Measurements from ENCODE around the gene LSAMP. TPM values are rescaled to one million over a fixed set of nuclear protein-coding genes. Genes with fewer than 3 reads are reported as not detected.

The LSAMP gene
- total RNA-seq, 1 experiment from 2014 or later = 10.1 TPM

DNA sequence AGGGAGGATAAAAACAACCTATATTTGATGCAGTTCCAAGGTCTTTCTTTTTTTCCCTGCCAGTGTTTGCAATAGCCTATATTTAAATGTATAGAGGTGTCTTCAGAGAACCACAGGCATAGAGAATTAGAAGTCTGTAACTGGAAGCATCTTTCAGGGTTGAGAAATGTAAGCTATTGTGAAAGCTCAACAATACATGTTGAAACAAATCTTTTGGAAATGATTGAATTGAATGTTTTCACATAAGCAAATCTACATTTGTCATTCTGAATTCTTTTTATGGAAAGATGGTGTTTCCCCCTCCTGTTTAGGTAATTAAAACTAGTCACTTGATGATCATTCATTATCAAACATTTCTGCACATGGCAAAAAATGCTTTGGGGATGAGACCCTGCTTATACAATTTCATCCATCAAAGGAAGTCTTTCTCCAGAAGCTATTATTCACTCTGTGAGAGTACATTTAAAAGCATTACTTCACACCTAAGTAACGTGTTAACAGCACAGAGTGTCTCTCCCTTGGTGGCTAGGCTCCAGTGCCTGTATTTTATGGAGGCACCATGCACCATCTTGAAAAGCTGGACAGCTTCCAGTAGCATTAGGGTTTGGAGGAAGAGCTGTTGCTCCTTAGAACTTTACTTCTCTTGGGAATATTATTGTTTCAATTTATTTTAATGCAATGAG, 406.2 kb downstream of the LSAMP start:
- CTCF ChIA-PET = no interaction called here
- no peaks in the 10 kb centered on the region for H3K36me3 ChIP-seq (ENCODE audit: insufficient read depth, low read length, poor library complexity, severe bottlenecking)
- H3K4me3 ChIP-seq (ENCODE audit: low read depth, low read length, poor library complexity, severe bottlenecking) = no peak overlapping the region
- TF ChIP-seq, protein P1, sequence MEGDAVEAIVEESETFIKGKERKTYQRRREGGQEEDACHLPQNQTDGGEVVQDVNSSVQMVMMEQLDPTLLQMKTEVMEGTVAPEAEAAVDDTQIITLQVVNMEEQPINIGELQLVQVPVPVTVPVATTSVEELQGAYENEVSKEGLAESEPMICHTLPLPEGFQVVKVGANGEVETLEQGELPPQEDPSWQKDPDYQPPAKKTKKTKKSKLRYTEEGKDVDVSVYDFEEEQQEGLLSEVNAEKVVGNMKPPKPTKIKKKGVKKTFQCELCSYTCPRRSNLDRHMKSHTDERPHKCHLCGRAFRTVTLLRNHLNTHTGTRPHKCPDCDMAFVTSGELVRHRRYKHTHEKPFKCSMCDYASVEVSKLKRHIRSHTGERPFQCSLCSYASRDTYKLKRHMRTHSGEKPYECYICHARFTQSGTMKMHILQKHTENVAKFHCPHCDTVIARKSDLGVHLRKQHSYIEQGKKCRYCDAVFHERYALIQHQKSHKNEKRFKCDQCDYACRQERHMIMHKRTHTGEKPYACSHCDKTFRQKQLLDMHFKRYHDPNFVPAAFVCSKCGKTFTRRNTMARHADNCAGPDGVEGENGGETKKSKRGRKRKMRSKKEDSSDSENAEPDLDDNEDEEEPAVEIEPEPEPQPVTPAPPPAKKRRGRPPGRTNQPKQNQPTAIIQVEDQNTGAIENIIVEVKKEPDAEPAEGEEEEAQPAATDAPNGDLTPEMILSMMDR (conservative IDR thresholded peaks at IDR 0.05; ENCODE audit: low read depth, low read length) = no peak
- TF ChIP-seq EZH2 (IDR thresholded peaks at IDR 0.05; ENCODE audit: borderline replicate concordance, low read depth, low read length, poor library complexity, severe bottlenecking) = no peak
- H3K9me3 ChIP-seq (ENCODE audit: low read depth, low read length, poor library complexity, severe bottlenecking) = no peaks in the 10 kb centered on the region
- intact Hi-C loops (cut with micrococcal nuclease; ENCODE audit: unreplicated experiment) = no loop called here
- H3K27me3 ChIP-seq (replicated peaks; ENCODE audit: insufficient read depth, low read depth, low read length, poor library complexity) = no peaks in the 10 kb centered on the region
- H3K4me1 ChIP-seq (ENCODE audit: insufficient read depth, low read length, poor library complexity, severe bottlenecking) = peaks cover 24% of the 10 kb centered on the region
- POLR2A ChIA-PET (ENCODE audit: low non-redundant PET) = no interaction called here
- no peak overlapping the region for H3K27ac ChIP-seq (ENCODE audit: low read depth, low read length, poor library complexity, severe bottlenecking)
- DNase-seq (ENCODE audit: low spot score) = no peak
- BruUV-seq (replicated peaks) = no TSS peak

DNA sequence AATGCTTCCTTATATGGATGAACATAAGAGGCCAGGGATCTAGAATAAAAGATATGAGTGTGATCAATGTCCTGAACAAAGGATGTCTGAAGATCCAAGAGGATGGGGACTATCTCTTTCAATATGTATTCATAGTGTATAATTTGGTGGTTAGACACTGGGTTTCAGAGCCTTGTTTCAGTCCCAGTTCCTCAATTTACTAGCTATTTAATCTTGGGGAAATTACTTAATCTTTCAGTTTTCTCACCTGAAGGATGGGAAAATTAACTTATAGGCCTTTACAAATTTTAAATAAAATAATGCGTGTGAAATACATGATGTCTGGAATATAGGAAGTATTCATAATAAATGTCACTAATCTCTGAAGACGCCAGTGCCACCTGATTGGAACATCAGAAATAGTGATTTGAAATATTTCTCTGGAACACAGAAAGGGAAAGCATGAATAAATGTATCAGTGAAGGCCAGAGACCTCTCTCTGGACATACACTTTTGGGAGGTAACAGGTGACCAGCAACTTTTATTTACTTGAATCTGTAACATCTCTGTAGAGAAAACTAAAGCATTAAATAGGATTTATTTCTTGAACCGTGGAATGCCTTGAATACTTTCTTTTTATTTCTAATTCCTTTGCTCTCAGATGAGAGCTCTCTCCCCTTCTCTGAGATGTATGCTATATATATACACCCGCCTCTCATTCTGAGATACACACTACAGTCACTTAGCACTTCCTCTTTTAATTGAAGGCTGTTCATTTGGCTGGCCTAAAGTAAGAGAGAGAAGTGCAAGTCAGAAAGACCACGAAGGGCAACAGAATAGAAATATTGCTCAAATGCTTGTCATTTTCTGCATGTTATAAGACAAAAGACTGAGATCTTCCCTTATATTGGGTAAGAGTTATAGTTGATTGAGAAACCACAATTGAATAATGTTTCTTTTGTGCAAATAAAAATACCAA, 407.1 kb downstream of the LSAMP start:
- Histone ChIP-seq H3K27ac (ENCODE audit: low read depth, low read length, poor library complexity, severe bottlenecking) (no peak overlapping the region), H3K27me3 (replicated peaks; ENCODE audit: insufficient read depth, low read depth, low read length, poor library complexity) (no peaks in the 10 kb centered on the region), H3K9me3 (ENCODE audit: low read depth, low read length, poor library complexity, severe bottlenecking) (no peaks in the 10 kb centered on the region), H3K4me3 (ENCODE audit: low read depth, low read length, poor library complexity, severe bottlenecking) (no peak overlapping the region), H3K36me3 (ENCODE audit: insufficient read depth, low read length, poor library complexity, severe bottlenecking) (no peaks in the 10 kb centered on the region), H3K4me1 (ENCODE audit: insufficient read depth, low read length, poor library complexity, severe bottlenecking) (peaks cover 24% of the 10 kb centered on the region)
- intact Hi-C loops (cut with micrococcal nuclease; ENCODE audit: unreplicated experiment) = no loop called here
- no TSS peak for BruUV-seq (replicated peaks)
- no peak for DNase-seq (ENCODE audit: low spot score)
- ChIA-PET CTCF (no interaction called here), POLR2A (ENCODE audit: low non-redundant PET) (no interaction called here)
- TF ChIP-seq, protein P1 (conservative IDR thresholded peaks at IDR 0.05; ENCODE audit: low read depth, low read length) = no peak
- TF ChIP-seq EZH2 (IDR thresholded peaks at IDR 0.05; ENCODE audit: borderline replicate concordance, low read depth, low read length, poor library complexity, severe bottlenecking) = no peak

- intact Hi-C loops (cut with micrococcal nuclease; ENCODE audit: unreplicated experiment) = no loop called here
- POLR2A ChIA-PET (ENCODE audit: low non-redundant PET) = no interaction called here
- CTCF ChIA-PET = no interaction called here
- no peaks in the 10 kb centered on the region for H3K36me3 ChIP-seq (ENCODE audit: insufficient read depth, low read length, poor library complexity, severe bottlenecking)
- no peaks in the 10 kb centered on the region for H3K9me3 ChIP-seq (ENCODE audit: low read depth, low read length, poor library complexity, severe bottlenecking)
- H3K27me3 ChIP-seq (replicated peaks; ENCODE audit: insufficient read depth, low read depth, low read length, poor library complexity) = no peaks in the 10 kb centered on the region
- DNase-seq (ENCODE audit: low spot score) = no peak
- no TSS peak for BruUV-seq (replicated peaks)
- peaks cover 24% of the 10 kb centered on the region for H3K4me1 ChIP-seq (ENCODE audit: insufficient read depth, low read length, poor library complexity, severe bottlenecking)
- TF ChIP-seq, protein P1 (conservative IDR thresholded peaks at IDR 0.05; ENCODE audit: low read depth, low read length) = no peak
- TF ChIP-seq EZH2 (IDR thresholded peaks at IDR 0.05; ENCODE audit: borderline replicate concordance, low read depth, low read length, poor library complexity, severe bottlenecking) = no peak
- no peak overlapping the region for H3K4me3 ChIP-seq (ENCODE audit: low read depth, low read length, poor library complexity, severe bottlenecking)
- no peak overlapping the region for H3K27ac ChIP-seq (ENCODE audit: low read depth, low read length, poor library complexity, severe bottlenecking)
Measured at GRCh38 chr3:116035429-116035828, 409.9 kb downstream of the LSAMP start.

Measured in A673 (cell line).